ENCODE data around the gene PARD3B. TPM values are rescaled to one million over a fixed set of nuclear protein-coding genes. Genes with fewer than 3 reads are reported as not detected.

PARD3B gene
- total RNA-seq, 1 experiment from 2014 or later: 7.6 TPM

- TF ChIP-seq EZH2 (IDR thresholded peaks at IDR 0.05; ENCODE audit: low read depth): no peak
- TF ChIP-seq, protein P1, sequence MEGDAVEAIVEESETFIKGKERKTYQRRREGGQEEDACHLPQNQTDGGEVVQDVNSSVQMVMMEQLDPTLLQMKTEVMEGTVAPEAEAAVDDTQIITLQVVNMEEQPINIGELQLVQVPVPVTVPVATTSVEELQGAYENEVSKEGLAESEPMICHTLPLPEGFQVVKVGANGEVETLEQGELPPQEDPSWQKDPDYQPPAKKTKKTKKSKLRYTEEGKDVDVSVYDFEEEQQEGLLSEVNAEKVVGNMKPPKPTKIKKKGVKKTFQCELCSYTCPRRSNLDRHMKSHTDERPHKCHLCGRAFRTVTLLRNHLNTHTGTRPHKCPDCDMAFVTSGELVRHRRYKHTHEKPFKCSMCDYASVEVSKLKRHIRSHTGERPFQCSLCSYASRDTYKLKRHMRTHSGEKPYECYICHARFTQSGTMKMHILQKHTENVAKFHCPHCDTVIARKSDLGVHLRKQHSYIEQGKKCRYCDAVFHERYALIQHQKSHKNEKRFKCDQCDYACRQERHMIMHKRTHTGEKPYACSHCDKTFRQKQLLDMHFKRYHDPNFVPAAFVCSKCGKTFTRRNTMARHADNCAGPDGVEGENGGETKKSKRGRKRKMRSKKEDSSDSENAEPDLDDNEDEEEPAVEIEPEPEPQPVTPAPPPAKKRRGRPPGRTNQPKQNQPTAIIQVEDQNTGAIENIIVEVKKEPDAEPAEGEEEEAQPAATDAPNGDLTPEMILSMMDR (conservative IDR thresholded peaks at IDR 0.05): no peak
- no peaks in the 10 kb centered on the region for H3K27me3 ChIP-seq (ENCODE audit: insufficient read depth, low read depth)
- H2AFZ ChIP-seq: no peak overlapping the region
- H3K4me3 ChIP-seq: no peak overlapping the region
- H3K79me2 ChIP-seq (ENCODE audit: low read depth): no peaks in the 10 kb centered on the region
- ChIA-PET POLR2A (ENCODE audit: unreplicated experiment) (no interaction called here), CTCF (no interaction called here)
- no peaks in the 10 kb centered on the region for H3F3A ChIP-seq (ENCODE audit: insufficient read depth, low read depth)
- H3K9me3 ChIP-seq (ENCODE audit: insufficient read depth, low read depth): no peaks in the 10 kb centered on the region
- no peak overlapping the region for H3K4me2 ChIP-seq
- H4K20me1 ChIP-seq (ENCODE audit: insufficient read depth): no peaks in the 10 kb centered on the region
- H3K4me1 ChIP-seq (replicated peaks; ENCODE audit: insufficient read depth): no peaks in the 10 kb centered on the region
- intact Hi-C loops (cut with micrococcal nuclease; ENCODE audit: unreplicated experiment): no loop called here
- H3K36me3 ChIP-seq (ENCODE audit: low read depth): no peaks in the 10 kb centered on the region
- no TSS peak for BruUV-seq (replicated peaks)
- no peak overlapping the region for H3K27ac ChIP-seq
- H3K9me2 ChIP-seq (ENCODE audit: insufficient read depth): no peaks in the 10 kb centered on the region
- no peak for DNase-seq
Measured at GRCh38 chr2:205117125-205117524, 571.9 kb downstream of the PARD3B start.

DNA sequence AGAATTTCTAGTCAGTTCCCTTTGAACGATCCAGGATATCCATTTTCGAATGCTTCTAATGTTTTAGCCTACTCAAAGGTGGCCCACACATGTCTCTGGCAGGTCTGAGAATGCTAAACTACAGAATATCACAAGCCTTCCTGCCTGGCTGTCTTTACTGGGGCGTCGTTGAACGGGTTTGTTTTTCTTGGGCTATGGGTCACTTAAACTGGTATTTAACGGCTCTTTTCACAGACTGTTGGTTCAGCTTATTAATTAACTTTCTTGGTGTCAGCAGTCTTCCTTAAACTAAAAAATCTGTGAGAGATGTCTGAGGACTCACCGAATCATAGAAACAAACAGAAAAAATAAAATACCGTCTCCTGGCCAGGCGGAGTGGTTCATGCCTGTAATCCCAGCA is 573.9 kb downstream of the PARD3B start:
- no peaks in the 10 kb centered on the region for H4K20me1 ChIP-seq (ENCODE audit: insufficient read depth)
- H3F3A ChIP-seq (ENCODE audit: insufficient read depth, low read depth): no peaks in the 10 kb centered on the region
- ChIA-PET CTCF (no interaction called here), POLR2A (ENCODE audit: unreplicated experiment) (no interaction called here)
- H3K79me2 ChIP-seq (ENCODE audit: low read depth): no peaks in the 10 kb centered on the region
- H3K4me1 ChIP-seq (replicated peaks; ENCODE audit: insufficient read depth): no peaks in the 10 kb centered on the region
- H3K4me2 ChIP-seq: no peak overlapping the region
- no peak overlapping the region for H3K4me3 ChIP-seq
- H2AFZ ChIP-seq: no peak overlapping the region
- no TSS peak for BruUV-seq (replicated peaks)
- no peaks in the 10 kb centered on the region for H3K27me3 ChIP-seq (ENCODE audit: insufficient read depth, low read depth)
- intact Hi-C loops (cut with micrococcal nuclease; ENCODE audit: unreplicated experiment): no loop called here
- H3K36me3 ChIP-seq (ENCODE audit: low read depth): no peaks in the 10 kb centered on the region
- no peak overlapping the region for H3K27ac ChIP-seq
- no peak for TF ChIP-seq EZH2 (IDR thresholded peaks at IDR 0.05; ENCODE audit: low read depth)
- TF ChIP-seq, protein P1 (conservative IDR thresholded peaks at IDR 0.05): no peak
- H3K9me2 ChIP-seq (ENCODE audit: insufficient read depth): no peaks in the 10 kb centered on the region
- H3K9me3 ChIP-seq (ENCODE audit: insufficient read depth, low read depth): no peaks in the 10 kb centered on the region
- DNase-seq: no peak

- Histone ChIP-seq H3K4me2 (no peak overlapping the region), H3K4me1 (replicated peaks; ENCODE audit: insufficient read depth) (no peaks in the 10 kb centered on the region), H3K9me3 (ENCODE audit: insufficient read depth, low read depth) (no peaks in the 10 kb centered on the region), H2AFZ (no peak overlapping the region), H3F3A (ENCODE audit: insufficient read depth, low read depth) (no peaks in the 10 kb centered on the region), H3K27me3 (ENCODE audit: insufficient read depth, low read depth) (no peaks in the 10 kb centered on the region), H3K27ac (no peak overlapping the region), H3K4me3 (no peak overlapping the region), H4K20me1 (ENCODE audit: insufficient read depth) (no peaks in the 10 kb centered on the region), H3K9me2 (ENCODE audit: insufficient read depth) (no peaks in the 10 kb centered on the region), H3K79me2 (ENCODE audit: low read depth) (no peaks in the 10 kb centered on the region), H3K36me3 (ENCODE audit: low read depth) (no peaks in the 10 kb centered on the region)
- no peak for DNase-seq
- POLR2A ChIA-PET (ENCODE audit: unreplicated experiment): no interaction called here
- TF ChIP-seq EZH2 (IDR thresholded peaks at IDR 0.05; ENCODE audit: low read depth): no peak
- BruUV-seq (replicated peaks): no TSS peak
- intact Hi-C loops (cut with micrococcal nuclease; ENCODE audit: unreplicated experiment): no loop called here
- CTCF ChIA-PET: no interaction called here
Measured at GRCh38 chr2:205128726-205129125, 583.5 kb downstream of the PARD3B start.

DNA sequence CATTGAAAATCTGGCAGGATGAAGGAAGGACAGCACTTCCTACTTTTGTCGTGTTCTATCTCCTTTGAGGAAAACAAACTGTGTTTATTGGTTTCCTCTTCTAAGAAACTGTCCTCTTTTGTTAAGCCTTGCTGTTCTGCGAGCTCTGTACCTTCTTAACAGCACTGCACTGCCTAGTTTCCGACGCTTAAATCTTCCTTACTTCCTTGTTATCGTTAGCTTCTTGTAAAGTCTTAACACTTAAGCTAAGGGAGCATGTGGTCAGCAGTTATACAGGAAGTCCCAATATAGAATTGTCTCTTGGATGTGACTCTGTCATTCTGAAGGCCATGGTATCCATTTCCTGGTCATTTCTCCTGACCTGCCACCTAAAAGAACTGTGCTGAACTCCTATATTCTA is 584.3 kb downstream of the PARD3B start:
- DNase-seq: no peak
- Histone ChIP-seq H3K36me3 (ENCODE audit: low read depth) (no peaks in the 10 kb centered on the region), H2AFZ (no peak overlapping the region), H3K9me3 (ENCODE audit: insufficient read depth, low read depth) (no peaks in the 10 kb centered on the region), H3F3A (ENCODE audit: insufficient read depth, low read depth) (no peaks in the 10 kb centered on the region), H4K20me1 (ENCODE audit: insufficient read depth) (no peaks in the 10 kb centered on the region), H3K4me3 (no peak overlapping the region), H3K27me3 (ENCODE audit: insufficient read depth, low read depth) (no peaks in the 10 kb centered on the region), H3K4me2 (no peak overlapping the region), H3K79me2 (ENCODE audit: low read depth) (no peaks in the 10 kb centered on the region), H3K9me2 (ENCODE audit: insufficient read depth) (no peaks in the 10 kb centered on the region), H3K27ac (no peak overlapping the region), H3K4me1 (replicated peaks; ENCODE audit: insufficient read depth) (no peaks in the 10 kb centered on the region)
- POLR2A ChIA-PET (ENCODE audit: unreplicated experiment): interaction anchor here (0.6 kb wide), 1 partner anchor 10 kb away, joined by 4 read pairs; no protein-coding TSS in a partner anchor
- no TSS peak for BruUV-seq (replicated peaks)
- TF ChIP-seq, protein P1 (conservative IDR thresholded peaks at IDR 0.05): no peak
- no peak for TF ChIP-seq EZH2 (IDR thresholded peaks at IDR 0.05; ENCODE audit: low read depth)
- CTCF ChIA-PET: no interaction called here
- intact Hi-C loops (cut with micrococcal nuclease; ENCODE audit: unreplicated experiment): no loop called here

All from PC-9 (cell line).